ENCODE measurements around the gene CMTM5.

GRCh38 chr14:23364164-23365035, 12.4 kb upstream of the CMTM5 start:
- no peak for TF ChIP-seq CTCF (IDR thresholded peaks at IDR 0.05)
- TF ChIP-seq POLR2AphosphoS5 (IDR thresholded peaks at IDR 0.05): no peak

Measured in upper lobe of left lung (tissue), 4 donors.